Midbrain (tissue), 1 donor: ENCODE results near the gene KLF11.

ENCODE experiments used
- DNase-seq: peaks from one replicate; lab custom pipeline; 2025; lab: John Stamatoyannopoulos, UW

Gene KLF11

DNA sequence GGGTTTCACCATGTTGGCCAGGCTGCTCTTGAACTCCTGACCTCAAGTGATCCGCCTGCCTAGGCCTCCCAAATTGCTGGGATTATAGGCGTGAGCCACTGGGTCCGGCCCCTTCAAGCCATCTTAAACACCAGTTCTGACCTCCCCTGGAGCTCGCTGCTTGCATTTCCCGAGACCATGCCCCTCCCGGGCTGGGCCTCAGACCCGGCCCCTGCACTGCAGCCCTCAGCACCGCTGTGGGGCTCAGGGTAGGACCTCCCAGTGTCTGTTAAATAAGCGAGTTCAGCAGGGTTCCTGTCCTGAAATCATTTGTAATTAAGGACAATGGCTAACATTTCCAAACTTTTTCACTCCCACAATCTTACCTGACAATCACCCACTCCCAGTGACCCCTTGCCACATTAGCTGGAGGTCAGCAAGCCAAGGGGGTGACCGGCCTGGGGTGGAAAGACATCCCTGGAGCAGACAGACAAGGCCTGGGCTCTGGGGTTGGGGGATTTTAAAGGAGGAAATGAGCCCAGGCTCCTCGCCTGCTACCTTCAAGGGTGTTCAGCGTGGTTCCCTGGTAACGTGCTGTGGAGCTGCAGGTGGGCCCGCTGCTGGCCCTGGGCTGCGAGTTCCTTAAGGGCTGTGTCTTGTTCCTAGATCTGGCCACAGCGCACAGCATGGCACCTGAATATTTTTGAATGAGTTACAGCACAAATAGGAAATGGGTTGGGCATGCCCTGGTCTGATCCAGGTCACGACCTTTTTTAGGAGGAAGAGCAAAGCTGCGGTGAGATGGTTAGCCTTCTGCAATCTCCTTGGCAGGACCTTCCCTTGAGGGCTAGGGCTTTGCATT is 21.8 kb downstream of the KLF11 start:
- DNase-seq = no peak

DNA sequence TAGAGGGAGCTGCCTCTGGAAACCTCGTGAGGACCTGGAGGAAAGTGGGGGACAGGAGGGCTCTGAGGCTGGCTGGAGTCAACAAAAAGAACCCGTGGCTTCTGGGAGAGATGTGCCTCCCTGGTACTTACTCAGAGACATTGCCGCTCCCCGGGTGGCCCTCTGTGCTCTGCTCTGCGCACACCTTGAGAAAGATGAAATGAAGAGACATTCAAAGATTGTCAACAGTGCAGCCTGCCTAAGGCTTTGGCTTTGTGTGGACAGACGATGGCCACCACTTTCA is 22.4 kb downstream of the KLF11 start:
- no peak for DNase-seq

DNA sequence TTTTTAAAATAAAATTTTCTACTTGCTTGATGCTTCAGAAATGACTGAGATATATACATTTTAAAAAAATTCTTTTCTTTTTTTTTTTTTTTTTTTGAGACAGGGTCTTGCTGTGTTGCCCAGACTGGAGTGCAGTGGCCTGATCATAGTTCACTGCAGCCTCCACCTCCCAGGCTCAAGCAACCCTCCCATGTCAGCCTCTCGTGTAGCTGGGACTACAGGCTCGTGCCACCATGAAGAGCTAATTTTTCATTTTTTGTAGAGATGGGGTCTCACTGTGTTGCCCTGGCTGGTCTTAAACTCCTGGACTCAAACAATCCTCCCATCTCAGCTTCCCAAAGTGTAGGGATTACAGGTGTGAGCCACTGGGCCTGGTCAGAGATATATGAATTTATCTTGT is 24.0 kb downstream of the KLF11 start:
- no peak for DNase-seq

DNA sequence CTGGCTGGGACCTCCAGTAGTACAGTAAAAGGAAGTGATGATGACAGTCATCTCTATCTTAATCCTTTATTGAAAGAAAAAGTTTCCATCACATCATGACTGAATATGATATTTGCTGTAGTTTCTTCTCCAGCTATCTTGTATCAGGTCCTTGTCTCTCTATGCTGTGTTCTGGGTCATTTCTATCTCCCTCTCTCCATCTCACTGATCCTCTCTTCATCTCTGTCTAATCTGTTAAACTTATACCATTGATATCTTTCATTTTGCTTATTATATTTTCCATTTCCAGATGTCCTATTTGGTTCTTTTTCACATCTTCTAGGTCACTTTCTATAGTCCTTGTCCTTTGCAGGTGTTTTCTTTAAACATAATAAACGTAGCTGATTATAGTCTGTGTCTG is 24.5 kb downstream of the KLF11 start:
- DNase-seq = no peak

DNA sequence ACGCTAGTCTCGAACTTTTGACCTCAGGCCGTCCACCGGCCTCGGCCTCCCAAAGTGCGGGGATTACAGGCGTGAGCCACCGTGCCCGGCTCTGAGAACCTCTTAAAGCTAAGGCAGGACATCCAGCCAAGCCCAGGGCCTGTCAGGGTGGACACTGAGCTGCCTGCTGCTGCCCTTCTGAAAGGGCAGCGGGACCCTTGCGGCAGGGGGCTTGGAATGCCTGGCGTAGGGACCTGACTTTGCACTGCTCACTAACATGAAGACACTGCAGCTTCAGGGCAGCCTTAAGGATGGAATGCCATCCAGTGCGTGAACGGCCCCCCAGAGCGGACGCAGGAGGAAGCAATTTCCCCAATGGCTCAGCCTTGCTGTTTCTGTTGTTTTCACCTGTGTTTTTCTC is 27.8 kb downstream of the KLF11 start:
- no peak for DNase-seq

DNA sequence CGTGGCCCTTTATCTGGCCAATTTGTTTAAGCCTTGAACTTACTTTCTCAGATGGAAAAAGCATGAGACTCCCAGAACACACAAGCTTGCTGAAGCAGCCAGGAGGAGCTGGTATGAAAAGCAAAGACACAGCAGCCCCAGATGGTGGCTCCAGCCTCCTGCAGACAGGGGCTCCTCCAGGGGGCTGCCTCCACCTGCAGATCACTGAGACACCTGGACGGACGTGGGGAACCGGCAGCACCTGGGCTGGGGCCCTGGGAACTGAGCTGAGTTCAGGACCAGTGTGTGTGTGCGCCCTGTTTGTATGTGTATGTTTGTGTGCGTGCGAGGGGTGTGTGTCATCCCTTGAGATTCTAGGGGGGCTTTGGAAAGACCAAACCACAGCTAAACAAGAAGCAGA is 28.2 kb downstream of the KLF11 start:
- DNase-seq = no peak

DNA sequence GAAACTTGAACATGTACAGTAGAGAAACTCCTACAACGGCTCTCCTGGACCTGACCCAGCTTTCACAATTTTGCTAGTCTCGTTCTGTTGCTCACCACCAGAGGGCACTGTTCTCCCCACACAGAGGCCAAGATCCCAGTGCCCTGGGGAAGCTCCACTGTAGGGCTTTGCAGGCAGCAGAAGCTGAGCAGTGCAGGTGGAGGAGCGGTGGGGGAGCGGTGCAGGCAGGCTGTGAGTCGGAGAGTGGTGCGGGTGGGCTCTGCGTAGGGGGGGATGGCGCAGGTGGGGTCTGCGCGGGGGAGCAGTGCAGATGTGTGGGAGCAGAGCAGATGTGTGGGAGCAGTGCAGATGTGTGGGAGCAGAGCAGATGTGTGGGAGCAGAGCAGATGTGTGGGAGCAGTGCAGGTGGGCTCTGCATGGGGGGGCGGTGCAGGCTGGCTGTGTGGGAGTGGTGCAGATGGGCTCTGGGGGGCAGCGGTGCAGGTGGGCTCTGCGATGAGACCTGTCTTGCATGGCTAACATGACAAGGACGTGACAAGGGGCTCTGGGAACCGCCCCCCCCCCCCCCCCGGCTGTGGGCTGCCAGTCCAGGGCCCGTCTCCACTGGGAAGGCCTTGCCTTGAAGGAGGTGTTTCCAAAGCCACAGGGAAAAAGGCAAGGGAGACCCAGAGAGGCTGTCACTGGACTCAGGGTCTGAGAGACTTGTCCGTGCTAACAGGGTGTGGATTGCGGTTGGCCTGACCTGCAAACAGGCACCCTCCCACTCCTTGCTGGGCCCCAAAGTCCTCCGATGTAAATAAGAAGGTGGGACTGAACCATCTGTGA is 29.5 kb downstream of the KLF11 start:
- peak; percentile 80 for DNase-seq

DNA sequence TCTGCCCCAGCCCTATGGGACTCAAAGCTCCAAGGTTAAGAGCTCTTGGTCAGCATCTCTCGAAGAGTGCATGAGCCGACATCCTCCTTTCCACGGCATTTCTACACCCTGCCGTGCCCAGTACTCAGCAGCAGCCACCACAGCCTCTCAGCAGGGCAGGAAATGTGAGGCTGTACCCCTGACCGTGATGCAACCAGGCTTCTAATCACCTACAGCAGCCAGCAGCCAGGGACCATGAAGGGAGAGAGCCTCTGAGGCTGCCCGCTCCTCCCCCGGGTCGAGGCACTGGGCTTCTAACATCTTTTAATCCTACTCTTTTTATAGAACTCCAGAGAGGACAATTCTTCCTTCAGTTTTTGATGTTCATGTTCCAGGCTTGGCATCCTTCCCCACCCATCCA is 30.4 kb downstream of the KLF11 start:
- DNase-seq = no peak

DNA sequence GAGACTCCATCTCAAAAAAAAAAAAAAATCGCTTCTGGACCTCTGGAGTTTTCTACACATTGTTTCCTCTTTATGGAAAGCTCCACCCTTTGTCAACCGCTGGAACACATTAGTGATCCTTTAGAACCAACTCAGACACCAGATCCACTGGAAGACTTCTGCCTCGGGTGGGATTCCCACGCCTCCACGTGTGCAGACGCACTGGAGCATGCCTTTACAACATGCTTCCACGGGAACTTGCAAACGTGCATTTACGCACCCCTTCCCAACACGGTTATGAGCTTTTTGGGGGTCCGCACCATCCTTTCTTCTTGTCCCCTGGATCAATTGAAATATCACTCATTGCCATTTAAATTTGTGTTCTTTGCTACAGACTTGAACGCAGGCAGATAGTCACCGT is 31.8 kb downstream of the KLF11 start:
- no peak for DNase-seq

DNA sequence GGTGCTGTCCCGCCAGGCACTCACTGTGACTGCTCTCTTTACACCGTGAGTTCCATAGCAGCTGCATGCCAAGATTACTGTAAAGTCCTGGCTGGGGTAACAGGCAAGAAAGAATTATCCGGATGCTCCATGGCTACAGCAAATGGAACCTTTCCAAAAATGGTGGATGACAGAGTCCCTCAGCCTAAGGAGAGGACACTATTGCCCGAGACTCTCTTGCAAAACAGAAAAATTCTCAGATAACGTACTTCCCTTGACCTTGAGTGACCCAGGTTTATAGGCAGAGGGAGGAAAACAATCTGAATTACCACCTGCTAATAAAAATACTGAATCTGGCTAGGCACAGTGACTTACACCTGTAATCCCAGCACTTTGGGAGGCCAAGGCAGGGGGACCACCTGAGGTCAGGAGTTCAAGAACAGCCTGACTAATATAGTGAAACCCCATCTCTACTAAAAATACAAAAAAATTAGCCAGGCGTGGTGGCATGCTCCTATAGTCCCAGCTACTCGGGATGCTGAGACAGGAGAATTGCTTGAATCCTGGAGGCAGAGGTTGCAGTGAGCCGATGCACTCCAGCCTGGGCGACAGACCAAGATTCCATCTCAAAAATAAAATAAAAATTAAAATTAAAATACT is 32.3 kb downstream of the KLF11 start:
- DNase-seq = no peak

DNA sequence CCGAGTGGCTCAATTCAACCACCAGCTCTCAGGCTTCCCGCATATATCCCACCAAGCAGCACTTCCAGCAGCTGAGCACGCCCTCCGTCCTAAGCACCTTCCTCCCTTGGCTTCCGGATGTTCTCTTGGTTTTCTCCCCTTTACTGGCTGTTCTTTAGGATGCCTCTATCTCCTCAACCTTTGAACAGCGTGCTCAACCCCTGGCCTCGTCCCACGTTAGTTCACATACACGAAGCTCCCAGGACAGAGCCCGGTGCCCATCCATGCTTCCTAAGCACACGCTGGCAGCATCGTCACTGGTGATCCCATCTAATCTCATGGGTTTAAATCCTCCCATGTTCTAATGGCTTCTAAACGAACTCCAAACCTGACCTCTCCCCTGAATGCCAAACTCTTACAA is 33.2 kb downstream of the KLF11 start:
- no peak for DNase-seq

DNA sequence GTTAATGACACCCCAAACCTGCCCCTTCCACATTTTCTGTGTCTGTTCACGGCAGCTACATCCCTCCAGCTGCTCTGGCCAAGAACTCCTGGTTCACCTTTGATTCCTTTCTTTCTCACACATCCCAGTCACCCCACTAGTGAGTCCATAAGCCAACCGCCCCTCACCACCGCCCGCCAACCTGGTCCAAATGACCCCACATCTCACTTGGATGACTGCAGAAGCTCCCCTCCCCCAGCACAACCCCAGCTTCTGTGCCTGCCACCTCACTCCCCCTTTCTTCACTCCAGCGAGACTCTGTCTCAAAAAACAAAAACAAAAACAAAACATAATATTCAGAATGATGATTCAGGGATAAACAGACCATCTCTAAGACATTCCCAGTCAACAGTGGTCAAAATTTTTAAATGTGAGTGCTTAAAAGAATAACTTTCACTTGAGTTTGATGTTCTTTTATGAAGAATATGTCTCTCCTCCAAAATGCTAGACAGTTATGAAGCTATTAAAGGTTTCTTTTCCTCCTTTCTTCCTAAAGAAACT is 33.7 kb downstream of the KLF11 start:
- no peak for DNase-seq

DNA sequence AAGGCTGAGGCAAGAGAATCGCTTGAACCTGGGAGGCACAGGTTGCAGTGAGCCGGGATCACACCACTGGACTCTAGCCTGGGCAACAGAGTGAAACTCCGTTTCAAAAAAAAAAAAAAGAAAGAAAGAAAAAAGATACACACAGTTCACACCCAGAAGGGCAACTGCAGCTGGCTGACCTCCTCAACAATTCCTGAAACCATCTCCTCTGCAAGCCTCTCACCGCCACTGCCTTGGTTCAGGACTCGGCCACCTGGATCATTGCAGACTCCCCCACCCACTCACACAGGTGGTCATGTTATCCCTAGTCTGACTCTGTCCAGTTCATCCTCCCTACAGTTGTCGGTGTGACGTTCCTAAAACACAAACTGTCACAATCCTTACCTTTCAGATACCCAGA is 34.7 kb downstream of the KLF11 start:
- DNase-seq = no peak

DNA sequence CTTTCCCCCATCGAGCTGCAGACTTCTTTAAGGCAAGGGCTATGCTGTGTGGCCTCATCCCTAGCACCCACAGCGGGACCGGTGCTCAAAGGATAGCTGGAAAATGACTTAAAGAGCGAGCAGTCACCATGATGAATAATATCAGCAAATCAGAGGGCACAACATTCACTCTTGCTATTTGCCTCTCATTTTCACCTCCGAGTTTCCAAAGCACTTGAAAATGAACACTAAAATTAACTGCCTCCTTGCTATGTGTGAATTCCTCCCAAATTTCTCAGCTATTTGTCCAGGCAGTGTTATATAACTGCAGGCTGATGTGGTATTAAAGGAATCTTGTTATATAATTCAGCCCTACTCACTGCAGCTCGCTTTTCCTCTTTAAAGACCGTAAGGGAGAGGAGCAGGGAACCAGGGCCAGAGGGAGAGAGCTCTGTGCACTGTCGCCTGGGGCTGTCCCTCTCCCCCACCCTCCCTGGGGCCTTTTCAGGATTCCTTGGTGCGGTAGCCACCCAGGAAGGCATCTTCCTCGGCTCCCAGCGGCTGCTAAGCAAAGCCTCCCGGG is 35.4 kb downstream of the KLF11 start:
- peak; percentile 29 for DNase-seq

DNA sequence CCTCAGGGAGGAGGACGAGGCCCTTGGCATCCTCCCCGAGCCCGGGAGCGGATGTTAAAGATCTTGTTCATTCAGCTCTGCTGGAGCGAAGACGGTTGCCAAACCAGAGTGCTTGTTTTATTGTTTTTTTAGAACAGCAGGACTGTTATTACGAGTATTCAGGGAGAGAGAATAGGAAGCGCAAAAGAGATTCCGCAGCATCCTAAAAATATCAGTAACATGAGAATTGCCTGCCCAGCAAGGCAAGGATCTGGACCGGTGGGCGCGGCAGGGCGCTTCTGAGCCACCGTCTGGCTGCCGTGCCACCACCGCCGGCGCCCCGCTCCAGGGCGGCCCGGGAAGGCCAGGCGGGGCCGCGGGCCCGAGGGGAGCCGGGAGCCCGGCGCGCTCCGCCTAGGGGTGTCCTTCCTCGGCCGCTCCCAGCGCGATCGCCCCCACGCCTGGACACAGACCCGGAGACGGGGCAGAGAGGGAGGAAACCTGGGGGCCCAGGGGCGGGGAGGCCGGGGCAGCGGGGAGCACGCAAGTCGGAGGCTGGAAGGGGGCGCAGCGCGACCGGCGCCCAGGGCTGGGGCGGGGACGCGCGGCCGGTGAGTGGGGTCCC is 36.0 kb downstream of the KLF11 start:
- peak; percentile 29 for DNase-seq

DNA sequence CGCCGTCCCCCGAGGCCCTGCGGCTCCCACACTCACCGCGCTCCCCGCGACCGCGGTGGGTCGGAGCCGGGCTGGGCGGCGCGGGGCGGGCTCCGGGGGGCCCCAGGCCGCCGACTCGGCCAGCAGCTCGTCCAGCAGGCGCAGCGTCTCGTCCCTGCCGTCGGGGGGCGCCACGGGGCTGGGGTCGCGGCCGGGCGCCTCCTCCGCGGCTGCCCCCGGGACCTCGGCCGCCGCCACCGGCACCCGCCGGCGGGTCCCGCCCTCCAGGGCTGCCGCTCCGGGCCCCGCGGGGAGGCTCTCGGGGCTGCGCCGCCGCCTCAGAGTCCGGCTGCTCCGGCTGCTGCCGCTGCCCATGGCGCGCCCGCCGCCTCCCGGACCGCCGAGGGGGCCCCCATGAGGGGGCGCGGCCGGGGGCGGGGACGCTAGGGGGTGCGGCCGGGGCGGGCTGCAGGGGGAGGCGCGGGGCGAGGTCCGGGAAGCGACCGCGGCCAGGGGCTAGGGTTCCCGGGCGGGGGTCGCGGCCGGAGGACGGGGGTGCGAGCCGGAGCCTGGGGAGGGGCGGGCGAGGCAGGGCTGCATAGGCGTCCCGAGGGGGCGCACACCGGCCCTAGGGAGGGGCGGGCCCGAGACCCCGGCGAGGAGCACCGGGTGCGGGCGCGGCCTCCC is 36.7 kb downstream of the KLF11 start, which contains the start of gene CYS1:
TSS of gene CYS1 (minus strand) at position 542 of the 666 bp plus-strand sequence. CDS start at position 354, 188 bp downstream.
- no peak for DNase-seq

DNA sequence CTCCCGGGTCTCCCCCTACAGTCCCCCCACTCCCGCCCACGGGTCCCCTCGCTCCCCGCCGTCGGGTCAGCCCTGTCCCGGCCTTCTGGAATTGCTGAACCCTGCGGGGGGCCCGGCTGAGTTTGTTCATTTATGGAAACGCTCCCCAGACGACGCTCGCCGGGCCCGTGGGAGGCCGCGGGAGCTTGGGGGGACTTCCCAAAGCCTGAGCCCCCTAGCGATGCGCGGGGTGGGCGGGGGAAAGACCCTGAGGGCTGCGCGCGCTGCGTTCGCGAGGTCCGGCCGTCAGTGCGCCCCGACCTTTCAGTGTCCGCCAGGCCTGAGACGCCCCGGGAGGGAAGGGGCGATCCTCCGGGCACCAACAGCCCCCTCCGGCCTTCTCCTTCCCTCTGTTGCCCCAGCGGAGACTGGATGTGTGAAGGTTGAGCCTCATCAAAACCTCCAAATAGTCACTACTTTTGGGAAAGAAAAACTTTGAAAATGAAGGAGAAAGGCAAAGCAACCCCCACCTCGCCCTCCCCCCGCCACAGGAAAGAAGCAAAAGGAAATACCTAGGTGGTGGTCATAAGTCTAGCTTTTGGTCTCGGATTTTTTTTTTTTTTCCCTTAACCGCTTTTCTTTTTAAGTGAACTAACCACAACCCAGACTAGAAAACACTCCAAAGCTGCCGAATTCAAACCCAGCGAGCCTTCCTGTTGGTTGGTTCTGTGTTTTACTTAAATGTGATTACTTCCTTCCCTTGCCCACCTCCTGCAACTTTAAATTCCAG is 37.4 kb downstream of the KLF11 start:
- DNase-seq = no peak

DNA sequence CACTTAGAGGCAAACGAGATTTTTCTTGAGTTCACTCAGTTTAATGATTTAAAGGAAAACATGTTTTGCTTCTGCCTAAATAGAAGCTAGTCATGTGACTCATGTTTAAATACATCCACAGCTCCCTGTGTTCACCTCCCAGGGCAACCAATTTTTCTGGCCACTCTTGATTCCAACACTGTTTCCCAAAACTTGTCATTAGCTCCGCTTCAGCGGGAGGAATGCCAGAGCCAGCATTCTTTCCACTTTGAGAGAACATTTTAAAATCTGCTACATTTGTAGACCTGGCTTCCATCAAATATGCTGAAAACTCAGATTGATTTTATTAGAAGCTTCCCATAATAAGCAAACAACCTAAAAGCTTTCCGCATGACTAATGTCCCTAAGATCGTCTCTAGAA is 39.7 kb downstream of the KLF11 start:
- DNase-seq = no peak

DNA sequence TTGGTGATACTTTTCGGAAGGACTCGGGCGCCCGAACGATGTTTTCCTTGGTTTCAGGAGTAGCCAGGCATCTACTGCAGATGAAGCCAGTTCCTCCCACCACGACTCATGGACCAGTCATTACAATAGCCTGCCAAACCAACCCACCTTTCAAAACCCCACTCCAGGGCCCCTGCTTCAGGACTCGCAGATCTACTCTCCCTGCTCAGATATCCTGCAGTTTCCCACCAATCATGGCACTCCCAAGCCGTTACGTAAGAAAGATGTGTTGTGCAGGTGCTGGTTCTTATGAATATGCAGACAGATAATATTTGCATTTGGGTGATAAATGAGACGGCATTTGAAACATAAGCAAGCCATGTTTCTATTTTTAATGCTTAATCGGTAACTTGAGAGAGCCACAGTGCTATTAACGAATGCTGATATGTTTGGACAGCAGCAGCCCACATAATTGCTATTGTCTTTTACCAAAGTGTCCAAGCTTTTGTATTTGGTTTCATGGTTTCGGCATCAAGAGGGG is 40.4 kb downstream of the KLF11 start:
- no peak for DNase-seq

DNA sequence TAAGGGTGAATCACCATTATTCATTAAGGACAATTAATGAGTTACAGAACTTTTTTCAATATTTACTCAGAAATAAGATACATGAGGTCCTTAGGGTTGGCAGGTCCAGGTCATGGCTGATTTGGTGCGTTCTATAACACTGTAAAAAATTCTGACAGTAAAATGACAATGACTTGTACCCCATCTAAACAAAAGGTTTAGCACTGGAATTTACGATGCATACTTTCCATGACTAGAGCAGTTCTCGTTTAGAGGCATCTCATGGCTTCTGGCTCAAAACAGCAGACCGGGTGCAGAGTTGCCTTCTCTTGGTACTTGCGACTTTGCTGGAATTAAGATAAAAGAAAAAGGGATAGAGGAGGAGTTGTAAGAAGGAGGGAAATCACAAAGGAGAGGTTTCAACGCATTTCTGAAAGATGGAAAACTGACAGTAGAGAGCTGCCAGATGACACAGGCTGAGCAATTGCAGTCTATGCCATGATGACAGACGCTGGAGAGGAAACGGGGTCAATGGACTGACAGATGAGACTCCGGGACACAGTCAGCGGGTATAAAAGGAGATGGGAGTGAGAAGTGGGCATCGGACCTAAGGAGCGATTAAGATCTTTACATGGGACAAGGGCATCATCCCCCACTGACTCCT is 41.0 kb downstream of the KLF11 start:
- no peak for DNase-seq
